ENCODE results near the gene KRTAP10-12.

KRTAP10-12 gene

GRCh38 chr21:44712203-44713028 lies 15.4 kb downstream of the KRTAP10-12 start:
- DNase-seq: no peak

- DNase-seq: no peak
These were observed 16.2 kb downstream of the KRTAP10-12 start for GRCh38 chr21:44713130-44713529.

GRCh38 chr21:44713846-44714245 lies 16.9 kb downstream of the KRTAP10-12 start:
- DNase-seq: peak in 1 of 2 experiments; percentile 13

- DNase-seq: no peak
These were observed 17.9 kb downstream of the KRTAP10-12 start for GRCh38 chr21:44714905-44715304.

- DNase-seq: no peak
These were observed 20.0 kb downstream of the KRTAP10-12 start for GRCh38 chr21:44716984-44717383.

GRCh38 chr21:44718093-44718492 lies 21.1 kb downstream of the KRTAP10-12 start:
- no peak for DNase-seq

- DNase-seq: no peak
These were observed 21.6 kb downstream of the KRTAP10-12 start for GRCh38 chr21:44718571-44718970.

- no peak for DNase-seq
These were observed 23.2 kb downstream of the KRTAP10-12 start for GRCh38 chr21:44720170-44720569.

GRCh38 chr21:44722731-44723130 lies 25.8 kb downstream of the KRTAP10-12 start:
- no peak for DNase-seq

GRCh38 chr21:44723177-44724131 lies 26.5 kb downstream of the KRTAP10-12 start:
- peak in 1 of 2 experiments; percentile 23 for DNase-seq

GRCh38 chr21:44724196-44724595 lies 27.2 kb downstream of the KRTAP10-12 start:
- DNase-seq: no peak

GRCh38 chr21:44724926-44725325 lies 28.0 kb downstream of the KRTAP10-12 start:
- no peak for DNase-seq

- no peak for DNase-seq
These were observed 29.9 kb downstream of the KRTAP10-12 start for GRCh38 chr21:44726826-44727225.

- no peak for DNase-seq
These were observed 30.3 kb downstream of the KRTAP10-12 start for GRCh38 chr21:44727321-44727720.

GRCh38 chr21:44727757-44728156 lies 30.8 kb downstream of the KRTAP10-12 start:
- DNase-seq: no peak

GRCh38 chr21:44728716-44729115 lies 31.7 kb downstream of the KRTAP10-12 start:
- no peak for DNase-seq

- DNase-seq: no peak
These were observed 32.5 kb downstream of the KRTAP10-12 start for GRCh38 chr21:44729336-44730027.

GRCh38 chr21:44730028-44730395 lies 33.0 kb downstream of the KRTAP10-12 start:
- DNase-seq: no peak

GRCh38 chr21:44730951-44731579 lies 34.1 kb downstream of the KRTAP10-12 start:
- no peak for DNase-seq

GRCh38 chr21:44732263-44732662 lies 35.3 kb downstream of the KRTAP10-12 start:
- no peak for DNase-seq

GRCh38 chr21:44732956-44733355 lies 36.0 kb downstream of the KRTAP10-12 start:
- no peak for DNase-seq

- DNase-seq: no peak
These were observed 37.2 kb downstream of the KRTAP10-12 start for GRCh38 chr21:44734026-44734745.
